ENCODE measurements around the gene CCDC186.

- TF ChIP-seq, protein P1, sequence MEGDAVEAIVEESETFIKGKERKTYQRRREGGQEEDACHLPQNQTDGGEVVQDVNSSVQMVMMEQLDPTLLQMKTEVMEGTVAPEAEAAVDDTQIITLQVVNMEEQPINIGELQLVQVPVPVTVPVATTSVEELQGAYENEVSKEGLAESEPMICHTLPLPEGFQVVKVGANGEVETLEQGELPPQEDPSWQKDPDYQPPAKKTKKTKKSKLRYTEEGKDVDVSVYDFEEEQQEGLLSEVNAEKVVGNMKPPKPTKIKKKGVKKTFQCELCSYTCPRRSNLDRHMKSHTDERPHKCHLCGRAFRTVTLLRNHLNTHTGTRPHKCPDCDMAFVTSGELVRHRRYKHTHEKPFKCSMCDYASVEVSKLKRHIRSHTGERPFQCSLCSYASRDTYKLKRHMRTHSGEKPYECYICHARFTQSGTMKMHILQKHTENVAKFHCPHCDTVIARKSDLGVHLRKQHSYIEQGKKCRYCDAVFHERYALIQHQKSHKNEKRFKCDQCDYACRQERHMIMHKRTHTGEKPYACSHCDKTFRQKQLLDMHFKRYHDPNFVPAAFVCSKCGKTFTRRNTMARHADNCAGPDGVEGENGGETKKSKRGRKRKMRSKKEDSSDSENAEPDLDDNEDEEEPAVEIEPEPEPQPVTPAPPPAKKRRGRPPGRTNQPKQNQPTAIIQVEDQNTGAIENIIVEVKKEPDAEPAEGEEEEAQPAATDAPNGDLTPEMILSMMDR (IDR thresholded peaks at IDR 0.05; ENCODE audit: insufficient read depth, low read depth, low read length) = no peak
- no peak for TF ChIP-seq EZH2 (IDR thresholded peaks at IDR 0.05; ENCODE audit: insufficient read depth, low read length)
These were observed 89.8 kb downstream of the CCDC186 start for GRCh38 chr10:114084215-114084614.
